ENCODE results near the gene WDSUB1.
A peak's percentile ranks its signal among the peaks of the same experiment; 100 is the strongest.

Gene WDSUB1

DNA sequence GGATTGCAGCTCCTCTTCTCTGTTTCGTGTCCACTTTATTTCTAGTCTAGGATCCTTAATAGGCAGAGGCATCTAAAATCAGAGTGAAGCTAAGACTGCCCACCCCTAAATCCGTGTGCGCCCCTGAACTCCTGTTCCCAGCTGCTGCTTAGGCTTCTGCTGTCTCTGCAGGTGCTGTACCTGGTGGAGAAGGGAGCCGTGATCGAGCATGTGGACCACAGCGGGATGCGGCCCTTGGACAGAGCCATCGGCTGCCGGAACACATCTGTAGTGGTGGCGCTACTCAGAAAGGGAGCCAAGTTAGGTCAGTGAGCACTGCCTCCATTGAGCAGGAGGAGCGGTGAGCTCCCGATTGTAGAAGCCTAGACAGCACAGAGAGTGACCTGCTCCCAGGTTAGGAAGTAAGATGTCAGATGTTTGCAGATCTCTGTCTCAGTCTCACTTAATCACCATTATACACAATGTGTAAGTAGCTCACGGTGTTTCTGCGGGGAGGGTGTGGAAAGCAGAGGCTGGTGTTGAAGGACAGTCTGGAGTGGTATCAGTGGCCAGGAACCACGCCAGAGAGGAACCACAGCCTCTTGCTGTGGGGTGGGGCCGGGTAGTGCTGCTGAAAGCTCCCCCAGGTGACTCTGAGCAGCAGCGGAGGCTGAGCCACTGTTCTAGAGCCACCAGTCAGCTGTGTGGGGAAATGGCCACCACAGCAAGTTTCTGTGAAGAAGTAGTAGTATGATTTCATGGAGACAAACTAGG lies 62.3 kb downstream of the WDSUB1 start:
- no peak for DNase-seq

DNA sequence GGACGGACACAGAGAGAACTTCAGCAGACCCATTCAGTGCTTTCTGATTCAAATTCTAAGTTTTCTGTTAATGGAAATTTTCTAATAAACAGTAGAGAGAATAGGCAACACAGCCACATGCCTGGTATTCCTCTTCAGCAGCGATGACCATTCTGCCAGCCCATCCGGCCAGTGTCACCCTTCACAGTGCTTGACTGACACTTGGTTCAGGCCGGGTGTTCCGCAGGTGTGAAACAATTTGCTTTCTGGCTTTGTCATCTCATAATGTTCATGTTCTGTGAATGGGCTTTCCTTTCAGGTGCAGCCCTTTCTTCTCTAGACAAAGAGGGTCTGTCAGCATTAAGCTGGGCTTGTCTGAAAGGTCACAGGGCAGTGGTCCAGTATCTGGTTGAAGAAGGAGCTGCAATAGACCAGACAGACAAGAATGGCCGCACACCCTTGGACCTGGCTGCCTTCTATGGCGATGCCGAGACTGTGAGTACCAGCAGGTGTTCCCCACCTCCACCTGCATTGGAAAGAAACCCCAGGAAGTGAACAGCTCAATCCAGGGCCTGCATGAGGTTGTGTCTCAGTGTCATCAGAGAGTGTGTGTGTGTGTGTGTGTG lies 67.0 kb downstream of the WDSUB1 start:
- DNase-seq, result no peak

DNA sequence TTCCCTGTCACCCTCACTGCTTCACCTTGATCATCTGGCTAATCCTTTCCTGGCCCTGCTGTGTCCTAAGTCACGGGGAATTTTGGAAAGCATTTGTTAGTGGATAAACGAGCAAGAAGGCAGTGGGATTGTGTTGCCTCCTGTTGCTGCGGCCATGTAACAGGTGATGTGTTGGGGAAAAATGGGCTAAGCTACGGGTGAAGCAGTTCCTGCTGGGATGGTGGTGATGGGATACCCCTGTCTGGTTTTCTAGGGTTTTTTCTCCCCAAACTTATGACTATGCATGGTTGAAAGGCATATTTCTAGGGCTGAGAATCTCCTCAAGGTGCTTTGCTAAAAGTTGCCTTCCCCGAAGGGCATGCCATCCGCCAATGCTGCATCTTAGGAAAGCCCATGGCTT lies 68.1 kb downstream of the WDSUB1 start:
- DNase-seq, result no peak

DNA sequence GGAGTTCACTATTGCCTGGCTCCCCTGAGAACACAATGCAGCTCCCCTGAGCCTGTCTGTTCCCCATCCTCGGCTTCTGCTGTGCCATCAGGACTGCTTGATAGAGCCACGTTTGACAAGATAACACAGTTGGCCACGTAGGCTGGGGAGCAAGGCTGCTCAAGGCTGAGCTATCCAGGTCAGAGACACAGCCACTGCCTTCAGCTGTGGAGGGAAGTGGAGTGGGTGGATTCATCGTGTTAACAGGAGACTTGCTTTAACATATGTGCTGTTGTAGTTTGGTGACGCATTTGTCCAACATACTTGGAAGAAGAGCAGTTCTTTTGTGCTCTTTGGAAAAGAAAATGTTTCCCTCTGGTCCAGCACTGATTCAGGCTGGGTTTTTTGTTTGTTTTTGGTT lies 68.8 kb downstream of the WDSUB1 start:
- DNase-seq, result no peak

DNA sequence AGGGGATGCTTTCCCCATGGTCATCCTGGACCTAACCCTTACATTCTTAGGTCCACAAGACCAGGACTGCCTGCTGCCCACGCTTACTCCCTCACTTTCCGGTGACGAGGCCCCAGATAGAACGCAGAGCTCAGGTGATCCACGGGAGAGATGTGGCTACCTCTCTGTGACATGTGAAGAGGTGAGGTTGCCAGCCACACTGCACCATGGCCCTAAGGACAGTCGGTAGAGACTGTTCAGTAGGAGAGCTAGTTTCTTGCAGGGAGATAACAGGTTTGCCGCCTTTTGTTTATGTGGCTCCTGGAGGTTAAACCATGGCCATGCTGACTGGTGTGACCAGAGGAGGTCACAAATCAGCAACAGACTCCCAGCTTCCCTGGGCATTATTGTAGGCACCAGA lies 71.4 kb downstream of the WDSUB1 start:
- no peak for DNase-seq

DNA sequence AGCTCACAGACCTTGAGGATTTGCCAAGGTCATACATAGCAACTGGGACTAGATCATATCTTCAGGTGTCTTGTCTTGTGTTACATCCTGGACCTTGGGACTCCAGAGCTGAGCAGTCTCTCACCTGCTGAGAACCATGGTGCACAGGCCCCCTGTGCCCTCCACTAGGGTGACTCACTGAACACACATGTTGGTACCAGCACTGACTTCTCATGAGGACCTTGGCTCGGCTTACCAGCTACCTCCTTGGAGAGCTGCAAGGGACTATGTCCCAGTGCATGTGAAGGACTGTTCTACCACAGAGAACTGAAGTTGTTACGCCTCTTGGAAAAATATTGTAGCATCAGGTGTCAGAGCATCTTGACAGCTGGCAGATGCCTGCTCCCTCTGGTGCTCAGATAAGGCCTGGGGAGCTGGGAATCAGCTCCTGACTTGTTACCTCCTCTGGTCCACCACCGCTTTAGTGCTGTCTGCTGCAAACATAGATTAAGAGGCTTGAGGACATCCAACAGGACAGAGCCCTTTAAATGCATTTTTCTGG lies 72.1 kb downstream of the WDSUB1 start:
- no peak for DNase-seq

DNA sequence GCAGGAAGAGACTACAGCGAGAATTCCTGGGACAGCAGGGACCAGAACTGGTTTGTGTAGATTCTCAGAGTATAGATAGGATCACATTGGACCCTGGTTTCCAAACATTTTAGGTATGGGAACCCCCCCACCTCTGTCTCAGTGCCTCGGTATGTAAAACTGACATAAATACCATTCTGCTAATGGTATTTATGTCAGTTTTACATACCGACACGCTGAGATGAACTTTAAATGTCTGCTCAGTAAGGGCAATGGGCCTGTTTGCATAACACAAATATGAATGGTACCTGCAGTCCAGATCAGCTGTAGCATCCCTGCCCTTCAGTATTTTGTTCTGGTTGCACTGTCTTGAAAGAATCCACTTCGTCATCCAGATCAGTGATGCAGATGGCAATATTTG lies 73.2 kb downstream of the WDSUB1 start:
- DNase-seq, result no peak

DNA sequence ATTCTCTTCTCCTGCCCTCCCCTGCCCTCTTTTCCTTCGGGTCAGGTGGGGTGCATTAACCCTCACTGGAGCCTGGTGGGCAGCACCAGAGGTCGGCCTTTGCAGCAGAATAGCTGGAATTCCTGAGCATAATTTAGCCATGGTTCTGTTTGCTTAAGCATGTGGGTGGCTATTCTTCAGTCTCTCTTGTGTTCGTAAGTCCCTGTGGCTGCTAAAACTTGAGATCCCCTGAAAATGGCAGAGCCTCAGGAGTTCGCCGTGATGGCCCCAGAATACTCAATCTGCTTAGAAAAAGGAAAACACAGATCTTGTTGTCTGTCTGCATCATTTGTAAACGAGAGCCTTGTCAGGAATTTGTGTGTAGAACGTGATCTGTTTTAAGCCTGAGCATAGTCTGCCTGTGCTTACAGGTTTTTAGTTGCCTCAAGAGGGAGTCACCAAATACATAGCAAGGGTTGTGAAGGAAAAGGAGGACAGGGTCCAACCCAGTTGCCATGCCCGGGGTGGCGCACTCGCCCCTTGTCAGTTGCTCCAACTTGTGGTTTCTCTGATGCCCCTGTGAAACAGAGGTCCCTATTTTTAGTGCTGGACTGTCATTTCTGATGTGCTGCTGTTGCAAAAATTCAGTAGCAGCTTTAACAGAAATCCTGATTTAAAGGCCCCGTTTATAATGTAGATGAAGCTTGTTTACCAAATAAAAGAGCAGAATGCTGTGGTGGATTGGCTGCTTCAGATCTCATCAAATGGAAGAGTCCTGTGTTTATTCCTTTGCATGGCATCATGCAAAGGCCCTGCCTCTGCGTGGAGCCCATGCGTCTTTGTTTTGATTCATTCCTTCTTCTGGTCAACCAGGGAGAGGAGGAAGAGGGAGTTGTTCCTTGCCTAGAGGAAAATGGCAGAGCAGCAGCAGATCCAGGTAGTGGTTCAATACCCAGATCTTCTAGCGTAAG lies 74.8 kb downstream of the WDSUB1 start:
- no peak for DNase-seq

DNA sequence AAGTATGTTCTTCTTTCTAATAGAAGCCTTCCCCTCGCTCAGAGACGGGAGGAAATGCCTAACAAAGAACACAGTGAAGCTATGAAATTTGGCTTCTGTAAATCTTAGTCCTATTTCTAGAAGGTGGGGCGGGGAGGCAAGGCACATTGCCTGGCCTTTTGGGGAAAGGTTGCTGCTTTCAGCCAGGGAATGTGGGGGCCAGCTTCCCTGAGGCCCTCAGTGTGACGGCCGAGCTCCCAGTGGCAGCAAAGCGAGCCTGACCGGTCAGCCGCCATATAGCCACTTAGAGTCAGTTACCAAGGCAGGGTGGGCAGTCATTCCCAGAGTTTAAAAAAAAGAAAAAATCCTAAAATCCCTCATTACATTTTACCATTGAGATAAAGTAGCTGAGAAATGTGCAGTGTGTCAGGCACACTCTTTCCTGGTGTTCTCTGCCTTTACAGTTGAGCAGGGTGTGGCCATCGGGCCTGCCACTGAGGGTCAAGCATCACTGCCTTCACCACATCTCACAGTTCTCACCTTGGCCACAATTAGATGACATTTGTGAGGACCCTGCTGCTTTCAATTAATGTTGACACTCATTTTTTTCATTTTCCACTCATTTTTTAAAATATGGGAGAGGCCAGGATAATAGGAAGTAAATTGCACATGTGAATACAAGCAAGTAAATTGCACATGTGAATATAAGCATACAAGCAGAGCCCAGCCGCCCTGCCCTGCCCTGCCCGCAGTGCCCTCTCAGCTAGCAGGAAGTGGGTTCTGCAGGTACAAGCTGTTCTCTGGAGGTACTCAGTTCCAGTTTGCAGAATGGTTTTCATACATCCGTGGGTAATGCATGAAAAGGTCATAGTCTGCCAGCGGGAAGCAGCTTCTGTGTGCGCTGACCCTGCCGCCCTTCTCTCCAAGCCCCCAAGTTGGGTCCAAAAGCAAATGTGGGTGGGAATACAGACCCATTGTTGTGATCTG lies 76.9 kb downstream of the WDSUB1 start:
- DNase-seq, result peak in 1 of 2 experiments; percentile 30

DNA sequence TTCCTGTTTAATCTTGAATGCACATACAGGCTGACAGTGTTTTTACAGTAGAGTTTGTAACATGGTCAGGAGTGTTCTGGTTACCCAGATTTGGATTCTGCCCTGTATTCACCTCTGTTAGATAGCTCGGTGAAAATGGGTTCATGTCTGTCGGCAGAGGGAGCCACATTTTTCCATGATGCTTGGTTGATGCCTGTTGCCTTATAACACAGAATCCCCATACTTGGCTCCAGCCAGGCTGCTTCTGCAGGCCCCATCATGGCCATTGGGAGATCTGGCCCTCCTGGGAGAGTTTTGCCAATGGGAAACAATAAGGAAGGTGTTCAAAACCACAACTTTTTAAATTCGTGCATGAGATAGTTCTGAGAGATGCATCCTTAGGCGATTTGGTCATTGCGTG lies 78.1 kb downstream of the WDSUB1 start:
- DNase-seq, result no peak

DNA sequence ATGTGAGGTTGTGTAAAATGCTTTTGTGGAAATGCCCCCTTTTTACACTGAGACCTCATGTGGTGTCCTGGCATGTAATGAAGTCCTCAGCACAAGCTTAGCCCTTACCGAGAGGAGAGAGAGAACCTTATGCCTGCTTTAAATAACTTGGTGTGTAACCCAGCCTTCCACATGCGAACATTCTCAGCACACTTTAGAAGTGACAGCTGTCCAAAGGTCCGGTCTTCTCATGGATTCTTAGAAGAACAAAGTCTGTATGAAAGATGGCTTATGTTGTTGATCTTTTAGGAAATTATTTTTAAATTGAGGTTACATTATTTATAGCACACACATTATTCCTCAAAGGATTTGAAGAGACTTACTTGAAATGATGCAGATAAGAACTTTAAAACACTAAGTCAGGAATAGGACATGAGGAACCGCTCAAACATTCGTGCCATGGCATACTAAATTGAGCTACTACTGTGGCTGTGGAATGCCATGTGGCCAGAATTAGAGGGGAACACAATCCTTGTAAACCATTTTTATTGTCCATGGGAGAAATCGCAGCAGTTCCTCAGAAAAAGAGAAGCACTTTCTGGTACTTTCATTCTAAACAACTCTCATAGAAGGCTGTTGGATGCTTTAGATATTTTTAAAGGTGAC lies 79.6 kb downstream of the WDSUB1 start:
- DNase-seq, result no peak

DNA sequence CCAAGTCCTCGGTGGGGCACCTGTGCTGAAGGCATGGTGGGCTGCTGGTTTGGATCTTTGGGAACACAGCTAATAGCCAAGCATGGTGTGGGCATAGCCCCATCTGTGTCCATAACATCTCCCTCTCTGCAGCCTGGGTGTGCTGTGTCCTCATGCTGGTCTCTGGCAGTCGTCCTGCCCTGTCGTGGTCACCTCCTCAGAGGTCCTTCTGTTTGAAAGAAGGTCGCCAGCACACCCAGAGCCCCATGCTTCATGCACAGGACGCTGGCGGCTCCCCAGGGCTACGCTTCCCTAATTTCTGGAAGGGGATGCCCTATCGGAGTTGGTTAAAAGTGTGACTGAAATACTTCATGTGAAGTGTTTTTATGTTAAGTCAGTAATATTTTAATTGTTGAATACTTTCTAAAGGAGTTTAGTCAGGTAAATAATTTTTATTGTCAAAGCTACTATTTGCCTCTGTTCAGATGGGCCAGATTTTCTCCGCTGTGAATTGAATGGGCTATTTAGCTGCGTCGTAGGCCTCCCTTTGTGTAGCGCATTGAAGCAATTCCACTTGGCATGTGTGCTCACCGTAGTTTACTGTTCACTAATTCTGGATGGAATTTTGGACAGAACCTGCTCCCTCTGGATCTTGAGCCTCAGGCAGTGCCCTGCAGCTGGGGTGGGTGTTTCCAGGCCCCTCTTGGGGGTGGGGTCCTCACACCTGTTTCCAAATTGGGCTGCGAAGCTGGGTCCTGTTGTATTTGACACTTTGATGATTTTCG lies 81.9 kb downstream of the WDSUB1 start:
- no peak for DNase-seq

DNA sequence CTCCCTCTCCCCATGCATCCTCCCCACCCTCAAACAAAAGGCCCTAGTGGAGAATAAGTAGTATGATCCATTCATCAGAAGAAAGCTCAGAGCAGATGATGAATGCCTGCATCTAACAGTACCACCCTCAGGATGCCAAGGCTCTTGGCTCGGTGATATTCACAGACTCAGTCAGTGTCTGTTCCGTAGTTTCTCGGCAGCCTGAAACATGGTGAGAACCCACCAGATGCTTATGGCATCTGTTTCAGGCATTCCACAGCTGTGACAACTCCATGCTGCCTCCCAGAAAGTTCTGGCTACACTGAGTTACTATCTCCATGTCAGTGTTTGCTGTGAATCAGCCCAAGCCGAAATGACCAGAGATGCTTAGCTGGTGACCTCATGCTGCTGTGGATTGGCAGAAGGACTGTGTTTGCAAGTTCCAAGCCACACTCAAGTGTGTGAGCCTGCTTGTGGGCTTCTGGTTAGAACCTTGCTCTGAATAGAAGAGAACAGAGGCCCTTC lies 83.9 kb downstream of the WDSUB1 start:
- DNase-seq, result no peak

DNA sequence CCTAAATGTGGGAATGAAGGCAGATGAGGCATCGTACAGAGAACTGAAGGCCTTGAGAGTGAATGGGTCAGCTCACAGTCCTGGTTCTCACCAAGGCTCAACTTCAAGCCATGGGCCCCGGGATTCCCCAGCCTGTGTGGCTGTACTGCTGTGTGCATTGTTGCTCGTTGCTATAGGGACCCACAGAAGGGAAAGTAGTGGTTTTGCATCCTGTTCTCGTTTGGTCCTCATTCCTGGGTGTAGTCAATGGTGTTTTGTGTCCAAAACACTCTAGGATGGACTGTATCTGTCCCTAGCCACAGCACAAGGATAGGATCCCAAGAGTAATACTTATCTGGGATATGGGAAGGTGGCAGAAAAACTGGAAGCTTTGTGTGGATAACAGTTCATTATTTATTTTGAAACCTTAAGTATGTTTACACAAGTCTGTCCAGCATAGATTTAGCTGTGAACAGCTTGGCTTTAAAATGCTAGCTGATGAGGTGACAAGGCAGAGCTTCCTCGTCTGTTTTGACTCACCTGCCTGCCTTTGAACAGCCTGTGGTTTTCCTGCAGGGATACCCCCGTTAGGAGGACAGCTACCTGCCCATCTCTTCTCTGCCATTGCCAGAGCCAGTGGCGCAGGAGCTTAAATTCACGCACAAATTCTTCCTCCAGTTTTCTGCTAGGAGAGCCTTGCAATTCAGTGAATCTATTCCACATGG lies 85.0 kb downstream of the WDSUB1 start:
- DNase-seq, result no peak

DNA sequence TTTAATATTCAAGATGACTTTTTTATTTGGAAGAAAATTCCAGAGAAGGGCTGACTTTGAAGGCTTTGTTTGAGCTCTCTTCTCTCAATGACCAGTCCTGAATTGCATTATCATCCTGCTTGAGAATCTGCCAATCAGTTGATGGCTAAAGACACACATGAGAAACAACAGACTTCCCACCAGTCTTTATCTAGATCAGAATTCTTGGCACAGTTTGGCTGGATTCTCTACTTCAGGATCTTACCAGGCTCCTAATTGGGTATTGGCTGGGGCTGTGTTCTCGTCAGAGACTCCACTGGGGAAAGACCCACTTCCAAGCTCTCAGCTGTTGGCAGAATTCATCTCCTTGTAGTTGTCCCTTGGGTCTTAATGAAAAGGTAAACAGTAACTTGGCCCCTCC lies 86.0 kb downstream of the WDSUB1 start:
- DNase-seq, result no peak

DNA sequence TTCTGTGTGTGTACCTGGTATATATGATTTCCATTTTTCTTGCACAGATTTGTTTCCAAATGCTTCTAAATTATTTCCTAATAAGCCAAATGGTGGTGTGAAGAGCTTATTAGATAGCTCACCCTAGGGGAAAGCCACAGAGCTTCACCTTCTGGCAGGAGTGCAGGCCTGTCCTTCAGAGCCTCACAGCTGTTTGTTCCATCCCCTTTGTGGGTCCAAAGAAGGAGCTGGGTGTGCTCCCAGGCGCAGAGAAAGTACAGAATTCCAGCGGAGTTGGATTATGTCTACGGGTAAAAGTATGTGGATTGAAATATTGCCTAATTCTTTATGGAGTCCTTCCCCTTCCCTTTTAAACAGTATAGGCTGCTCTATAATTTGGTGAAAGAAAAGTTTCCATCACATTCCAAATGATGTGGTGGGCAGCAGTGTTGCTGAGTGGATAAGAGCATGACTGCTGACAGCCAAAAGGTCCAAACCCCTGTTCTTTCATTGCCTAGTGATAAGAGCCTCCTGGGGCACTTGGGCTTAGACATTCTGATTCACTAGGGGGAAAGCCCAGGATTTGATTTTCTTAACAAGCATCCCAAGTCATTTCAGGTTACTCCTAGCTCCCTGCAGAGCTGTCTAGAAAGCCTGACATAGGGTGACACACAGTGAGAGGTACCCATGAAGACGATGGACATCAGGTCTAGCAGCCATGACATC lies 86.6 kb downstream of the WDSUB1 start:
- DNase-seq, result no peak

DNA sequence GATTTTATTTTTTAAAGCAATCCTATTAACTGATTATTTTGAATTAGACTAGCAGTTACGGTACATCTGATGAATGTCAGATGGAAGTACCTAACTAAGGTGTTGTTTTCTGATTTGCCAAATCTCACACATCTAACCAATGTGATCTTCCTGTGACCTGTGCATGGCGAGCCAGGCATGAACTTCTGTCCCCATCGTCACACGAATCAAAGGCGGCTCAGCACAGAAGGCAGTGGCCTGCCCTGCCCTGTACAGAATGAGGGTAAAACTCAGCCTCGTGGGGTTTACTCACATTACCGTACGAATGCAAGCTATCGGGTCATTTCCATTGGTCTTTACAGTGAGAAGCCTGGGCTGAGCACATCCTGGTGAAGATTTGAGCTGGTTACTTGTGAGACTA lies 87.3 kb downstream of the WDSUB1 start:
- DNase-seq, result no peak

DNA sequence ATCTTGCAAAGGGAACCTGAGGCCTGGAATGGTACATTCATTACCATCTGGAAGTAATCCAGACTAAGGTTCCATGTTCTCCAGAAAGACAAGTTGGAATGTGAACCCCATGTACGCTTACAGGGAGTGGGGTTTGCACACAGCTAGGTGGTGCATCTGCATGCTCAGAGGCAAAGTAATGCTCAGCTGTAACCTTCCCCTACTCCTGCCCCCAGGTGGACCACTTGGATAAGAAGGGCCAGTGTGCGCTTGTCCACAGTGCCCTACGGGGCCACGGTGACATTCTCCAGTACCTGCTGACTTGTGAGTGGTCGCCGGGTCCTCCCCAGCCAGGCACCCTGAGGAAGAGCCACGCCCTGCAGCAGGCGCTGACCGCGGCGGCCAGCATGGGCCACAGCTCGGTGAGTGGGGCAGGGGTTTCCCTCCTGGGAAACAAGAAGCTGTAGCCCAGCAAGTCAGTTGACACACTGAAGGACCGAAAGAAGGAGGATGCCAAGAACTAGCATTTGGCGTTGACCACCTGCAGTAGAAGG lies 90.0 kb downstream of the WDSUB1 start:
- no peak for DNase-seq

DNA sequence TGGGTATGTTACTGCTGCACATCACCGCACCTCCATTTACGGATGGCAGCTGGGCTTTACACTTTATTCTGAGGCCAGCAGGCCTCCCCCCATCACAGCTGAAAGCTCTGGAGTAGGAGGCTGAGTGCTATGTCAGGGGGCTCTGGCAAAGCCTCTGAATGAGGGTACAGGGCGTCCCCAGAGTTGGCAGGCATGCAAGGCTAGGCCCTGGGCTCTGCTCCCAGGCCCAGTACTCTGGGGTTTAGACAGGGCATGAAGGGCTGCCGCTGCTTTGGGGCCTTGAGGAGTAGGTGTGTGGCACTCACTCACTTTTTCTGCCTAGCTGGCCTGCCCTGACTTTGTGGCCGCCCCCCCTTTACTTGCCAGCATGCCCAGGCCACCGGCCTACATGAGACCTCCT lies 90.8 kb downstream of the WDSUB1 start:
- no peak for DNase-seq
